ENCODE data around the gene DENND6A. TPM values are rescaled to one million over a fixed set of nuclear protein-coding genes. Genes with fewer than 3 reads are reported as not detected.

The DENND6A gene
- total RNA-seq, 2 donors from 2014 or later, result 23.4 to 35.1 TPM

- H3K27me3 ChIP-seq (ENCODE audit: control insufficient read depth, insufficient read depth, low read length, poor library complexity, severe bottlenecking), result no peaks in the 10 kb centered on the region
Measured at GRCh38 chr3:57592306-57592705, 100.6 kb downstream of the DENND6A start.

GRCh38 chr3:57587905-57588304 lies 105.0 kb downstream of the DENND6A start:
- H3K4me3 ChIP-seq (ENCODE audit: low read length), result no peak overlapping the region
- WGBS, 2 experiments (ENCODE audit: insufficient coverage in 1 of 2, insufficient read length in 1 of 2), result 100% methylated on average over 2 of the region's 2 CpGs; no CpG with 5 or more reads in 1 of the 2 experiments
- no peak overlapping the region for H3K9ac ChIP-seq (ENCODE audit: extremely low read depth, low read length, poor library complexity, severe bottlenecking)
- no peak for TF ChIP-seq CTCF (conservative IDR thresholded peaks at IDR 0.05)
- H3K36me3 Mint-ChIP-seq (ENCODE audit: low read depth), result peaks cover 50% of the 10 kb centered on the region
- H3K9me3 ChIP-seq (ENCODE audit: control insufficient read depth, low read length), result no peaks in the 10 kb centered on the region
- peaks cover 13% of the 10 kb centered on the region for H3K4me1 Mint-ChIP-seq
- DNase-seq, result no peak
- H3K4me1 ChIP-seq (ENCODE audit: control insufficient read depth, insufficient read depth, low read length), result peaks cover 4% of the 10 kb centered on the region
- H3K4me3 Mint-ChIP-seq, result no peak overlapping the region
- H3K27me3 ChIP-seq (ENCODE audit: control insufficient read depth, insufficient read depth, low read length, poor library complexity, severe bottlenecking), result no peaks in the 10 kb centered on the region
- H3K27ac ChIP-seq (ENCODE audit: low read depth, low read length), result no peak overlapping the region
- H3K27ac Mint-ChIP-seq, result peak overlapping the region; percentile 30
- no peaks in the 10 kb centered on the region for H3K9me3 Mint-ChIP-seq
- H3K27me3 Mint-ChIP-seq (ENCODE audit: insufficient read depth), result no peaks in the 10 kb centered on the region
- H3K36me3 ChIP-seq (ENCODE audit: control insufficient read depth, insufficient read depth, low read length), result peaks cover 60% of the 10 kb centered on the region

More at GRCh38 chr3:57592306-57592705, 100.6 kb downstream of the DENND6A start:
- Mint-ChIP-seq H3K4me3 (no peak overlapping the region), H3K9me3 (no peaks in the 10 kb centered on the region), H3K27ac (peak overlapping the region; percentile 15), H3K27me3 (ENCODE audit: insufficient read depth) (no peaks in the 10 kb centered on the region), H3K36me3 (ENCODE audit: low read depth) (peaks cover 41% of the 10 kb centered on the region), H3K4me1 (peaks cover 16% of the 10 kb centered on the region)
- no peak overlapping the region for H3K27ac ChIP-seq (ENCODE audit: low read depth, low read length)
- H3K9ac ChIP-seq (ENCODE audit: extremely low read depth, low read length, poor library complexity, severe bottlenecking), result no peak overlapping the region
- WGBS, 2 experiments (ENCODE audit: insufficient coverage in 1 of 2, insufficient read length in 1 of 2), result 77% methylated on average over 5 to 6 of the region's 6 CpGs
- peaks cover 6% of the 10 kb centered on the region for H3K4me1 ChIP-seq (ENCODE audit: control insufficient read depth, insufficient read depth, low read length)
- DNase-seq, result no peak
- TF ChIP-seq CTCF (conservative IDR thresholded peaks at IDR 0.05), result no peak
- no peaks in the 10 kb centered on the region for H3K9me3 ChIP-seq (ENCODE audit: control insufficient read depth, low read length)
- no peak overlapping the region for H3K4me3 ChIP-seq (ENCODE audit: low read length)
- peaks cover 47% of the 10 kb centered on the region for H3K36me3 ChIP-seq (ENCODE audit: control insufficient read depth, insufficient read depth, low read length)

GRCh38 chr3:57586778-57587177 lies 106.1 kb downstream of the DENND6A start:
- Mint-ChIP-seq H3K27me3 (ENCODE audit: insufficient read depth) (no peaks in the 10 kb centered on the region), H3K4me3 (no peak overlapping the region), H3K27ac (peak overlapping the region; percentile 79), H3K4me1 (peaks cover 15% of the 10 kb centered on the region), H3K9me3 (no peaks in the 10 kb centered on the region), H3K36me3 (ENCODE audit: low read depth) (peaks cover 47% of the 10 kb centered on the region)
- no peak for TF ChIP-seq CTCF (conservative IDR thresholded peaks at IDR 0.05)
- Histone ChIP-seq H3K27ac (ENCODE audit: low read depth, low read length) (no peak overlapping the region), H3K36me3 (ENCODE audit: control insufficient read depth, insufficient read depth, low read length) (peaks cover 60% of the 10 kb centered on the region), H3K4me3 (ENCODE audit: low read length) (no peak overlapping the region), H3K27me3 (ENCODE audit: control insufficient read depth, insufficient read depth, low read length, poor library complexity, severe bottlenecking) (no peaks in the 10 kb centered on the region), H3K9me3 (ENCODE audit: control insufficient read depth, low read length) (no peaks in the 10 kb centered on the region), H3K9ac (ENCODE audit: extremely low read depth, low read length, poor library complexity, severe bottlenecking) (no peak overlapping the region), H3K4me1 (ENCODE audit: control insufficient read depth, insufficient read depth, low read length) (peaks cover 4% of the 10 kb centered on the region)
- no peak for DNase-seq
- 73 to 82% methylated on average over 5 to 6 of the region's 6 CpGs for WGBS, 2 experiments (ENCODE audit: insufficient coverage in 1 of 2, insufficient read length in 1 of 2)

Data from endodermal cell (in vitro differentiated cells).